ENCODE results near the gene RCAN1.
A peak's percentile ranks its signal among the peaks of the same experiment; 100 is the strongest.
"Not testable (repeated sequence)": the region's sequence is repeated elsewhere in the genome, so short reads cannot be mapped to it uniquely, and the experiment has no call there.

Gene RCAN1

GRCh38 chr21:34568801-34569200 is 46.1 kb downstream of the RCAN1 start:
- DNase-seq (ENCODE audit: low spot score): not testable (repeated sequence)

GRCh38 chr21:34567604-34568155 is 47.2 kb downstream of the RCAN1 start:
- no peak for DNase-seq (ENCODE audit: low spot score)

GRCh38 chr21:34565238-34565637 is 49.7 kb downstream of the RCAN1 start:
- DNase-seq (ENCODE audit: low spot score): no peak

- not testable (repeated sequence) for DNase-seq (ENCODE audit: low spot score)
Measured at GRCh38 chr21:34563370-34563769, 51.5 kb downstream of the RCAN1 start.

- DNase-seq (ENCODE audit: low spot score): no peak
Measured at GRCh38 chr21:34561806-34562205, 53.1 kb downstream of the RCAN1 start.

GRCh38 chr21:34560609-34561008 is 54.3 kb downstream of the RCAN1 start:
- DNase-seq (ENCODE audit: low spot score): no peak

GRCh38 chr21:34560021-34560420 is 54.9 kb downstream of the RCAN1 start:
- DNase-seq (ENCODE audit: low spot score): no peak

GRCh38 chr21:34559089-34559631 is 55.8 kb downstream of the RCAN1 start:
- no peak for DNase-seq (ENCODE audit: low spot score)

GRCh38 chr21:34558166-34558565 is 56.7 kb downstream of the RCAN1 start:
- no peak for DNase-seq (ENCODE audit: low spot score)

- DNase-seq (ENCODE audit: low spot score): no peak
Measured at GRCh38 chr21:34557261-34557660, 57.7 kb downstream of the RCAN1 start.

- not testable (repeated sequence) for DNase-seq (ENCODE audit: low spot score)
Measured at GRCh38 chr21:34554670-34555069, 60.2 kb downstream of the RCAN1 start.

- no peak for DNase-seq (ENCODE audit: low spot score)
Measured at GRCh38 chr21:34554227-34554626, 60.7 kb downstream of the RCAN1 start.

- DNase-seq (ENCODE audit: low spot score): no peak
Measured at GRCh38 chr21:34553151-34553952, 61.6 kb downstream of the RCAN1 start.

GRCh38 chr21:34552360-34553098 is 62.4 kb downstream of the RCAN1 start:
- no peak for DNase-seq (ENCODE audit: low spot score)

- no peak for DNase-seq (ENCODE audit: low spot score)
Measured at GRCh38 chr21:34550182-34550799, 64.6 kb downstream of the RCAN1 start.

GRCh38 chr21:34548781-34549376 is 66.0 kb downstream of the RCAN1 start:
- DNase-seq (ENCODE audit: low spot score): no peak

GRCh38 chr21:34546542-34546941 is 68.4 kb downstream of the RCAN1 start:
- DNase-seq (ENCODE audit: low spot score): no peak

- DNase-seq (ENCODE audit: low spot score): peak; percentile 86
Measured at GRCh38 chr21:34545079-34545884, 69.6 kb downstream of the RCAN1 start.

- DNase-seq (ENCODE audit: low spot score): peak; percentile 32
Measured at GRCh38 chr21:34544032-34544496, 70.8 kb downstream of the RCAN1 start.

- no peak for DNase-seq (ENCODE audit: low spot score)
Measured at GRCh38 chr21:34543017-34543416, 71.9 kb downstream of the RCAN1 start.

GRCh38 chr21:34540206-34540605 is 74.7 kb downstream of the RCAN1 start:
- no peak for DNase-seq (ENCODE audit: low spot score)
